Cardiac muscle cell (in vitro differentiated cells and primary cell): ENCODE data around the gene KMT2B. TPM values are rescaled to one million over a fixed set of nuclear protein-coding genes. Genes with fewer than 3 reads are reported as not detected.

Experiments used
- DNase-seq, 2 donors: peaks; one replicate each; pipeline versions ENCODE4 v3.0.0 to v3.0.0-alpha.2; 2010 to 2017; ENCODE audit warnings: low read depth in 1 of 2, low spot score in 1 of 2
- H3K27ac ChIP-seq: fragments of 200-600 bp; sonication (generic); 2 replicates; pipeline ENCODE4 v1.5.1; 2016
- H3K27me3 ChIP-seq: fragments of 200-600 bp; sonication (generic); 2 replicates; pipeline ENCODE4 v1.6.0; 2016; ENCODE audit warnings: control low read depth
- H3K36me3 ChIP-seq: fragments of 200-600 bp; sonication (generic); 2 replicates; pipeline ENCODE4 v1.5.1; 2016; ENCODE audit warnings: control low read depth
- H3K4me1 ChIP-seq: fragments of 200-600 bp; sonication (generic); 2 replicates; pipeline ENCODE4 v1.8.1; 2017; ENCODE audit warnings: low read depth, mild to moderate bottlenecking, mixed run types
- H3K4me3 ChIP-seq: fragments of 200-600 bp; sonication (generic); 2 replicates; pipeline ENCODE4 v1.5.1; 2016; ENCODE audit warnings: mild to moderate bottlenecking
- H3K9me3 ChIP-seq: fragments of 200-600 bp; sonication (generic); 2 replicates; pipeline ENCODE4 v1.5.1; 2017; ENCODE audit warnings: low read depth, mild to moderate bottlenecking, control low read depth
- polyA plus RNA-seq: library from polyadenylated mRNA; unstranded; fragments of >200 nt; fragmentation: Nextera tagmentation; extraction: Ambion mirVana; gene quantifications from 2 replicates; pipeline ENCODE4 v1.2.1, GENCODE V29; 2016
- total RNA-seq: library from RNA; depleted of rRNA; stranded (reverse); fragments of >200 nt; gene quantifications from 2 replicates; pipeline ENCODE4 v1.2.3, GENCODE V29; 2016
- TF ChIP-seq, protein P1 (sequence below): IDR thresholded peaks from 2 replicates; pipeline ENCODE4 v1.5.1; 2012; ENCODE audit warnings: low read depth, mild to moderate bottlenecking, low read length

The KMT2B gene
- total and polyA plus RNA-seq, 2 experiments from 2014 or later = 8.9 to 38.1 TPM

DNA sequence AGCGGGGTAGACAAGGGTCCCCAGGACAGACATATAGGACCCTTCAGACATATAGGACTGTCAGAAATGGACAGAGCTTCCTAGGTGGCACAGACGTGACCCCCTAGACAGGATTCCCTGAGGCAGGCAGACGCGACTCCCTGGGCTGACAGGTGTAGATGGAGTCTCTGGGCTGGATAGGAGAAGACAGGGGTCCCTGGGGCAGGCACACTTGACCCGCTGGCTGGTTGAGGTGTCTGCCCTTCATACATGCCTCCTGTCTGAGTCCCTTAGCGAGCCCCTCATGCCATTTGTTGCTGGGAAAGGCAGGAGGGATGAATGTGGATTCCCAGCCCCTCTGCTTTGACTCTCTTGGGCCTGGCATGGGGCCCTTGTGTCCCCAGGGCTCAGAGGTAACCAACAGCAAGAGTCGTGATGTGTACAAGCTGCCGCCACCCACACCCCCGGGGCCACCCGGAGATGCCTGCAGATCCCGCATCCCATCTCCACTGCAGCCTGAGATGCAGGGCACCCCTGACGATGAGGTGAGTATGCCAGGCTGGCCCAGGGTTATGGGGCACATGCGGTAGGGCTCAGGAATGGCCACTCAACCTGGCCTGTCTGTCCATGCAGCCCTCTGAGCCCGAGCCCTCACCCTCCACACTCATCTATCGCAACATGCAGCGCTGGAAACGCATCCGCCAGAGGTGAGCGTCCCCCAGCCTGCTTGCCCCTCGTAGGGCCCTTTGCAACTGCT, 36.0 kb downstream of the KMT2B start:
- no peak for DNase-seq
- TF ChIP-seq, protein P1, sequence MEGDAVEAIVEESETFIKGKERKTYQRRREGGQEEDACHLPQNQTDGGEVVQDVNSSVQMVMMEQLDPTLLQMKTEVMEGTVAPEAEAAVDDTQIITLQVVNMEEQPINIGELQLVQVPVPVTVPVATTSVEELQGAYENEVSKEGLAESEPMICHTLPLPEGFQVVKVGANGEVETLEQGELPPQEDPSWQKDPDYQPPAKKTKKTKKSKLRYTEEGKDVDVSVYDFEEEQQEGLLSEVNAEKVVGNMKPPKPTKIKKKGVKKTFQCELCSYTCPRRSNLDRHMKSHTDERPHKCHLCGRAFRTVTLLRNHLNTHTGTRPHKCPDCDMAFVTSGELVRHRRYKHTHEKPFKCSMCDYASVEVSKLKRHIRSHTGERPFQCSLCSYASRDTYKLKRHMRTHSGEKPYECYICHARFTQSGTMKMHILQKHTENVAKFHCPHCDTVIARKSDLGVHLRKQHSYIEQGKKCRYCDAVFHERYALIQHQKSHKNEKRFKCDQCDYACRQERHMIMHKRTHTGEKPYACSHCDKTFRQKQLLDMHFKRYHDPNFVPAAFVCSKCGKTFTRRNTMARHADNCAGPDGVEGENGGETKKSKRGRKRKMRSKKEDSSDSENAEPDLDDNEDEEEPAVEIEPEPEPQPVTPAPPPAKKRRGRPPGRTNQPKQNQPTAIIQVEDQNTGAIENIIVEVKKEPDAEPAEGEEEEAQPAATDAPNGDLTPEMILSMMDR = no peak
- peaks cover 16% of the 10 kb centered on the region for H3K4me1 ChIP-seq
- no peak overlapping the region for H3K27ac ChIP-seq
- H3K27me3 ChIP-seq = no peaks in the 10 kb centered on the region
- H3K36me3 ChIP-seq = no peaks in the 10 kb centered on the region
- H3K9me3 ChIP-seq = no peaks in the 10 kb centered on the region
- no peak overlapping the region for H3K4me3 ChIP-seq

DNA sequence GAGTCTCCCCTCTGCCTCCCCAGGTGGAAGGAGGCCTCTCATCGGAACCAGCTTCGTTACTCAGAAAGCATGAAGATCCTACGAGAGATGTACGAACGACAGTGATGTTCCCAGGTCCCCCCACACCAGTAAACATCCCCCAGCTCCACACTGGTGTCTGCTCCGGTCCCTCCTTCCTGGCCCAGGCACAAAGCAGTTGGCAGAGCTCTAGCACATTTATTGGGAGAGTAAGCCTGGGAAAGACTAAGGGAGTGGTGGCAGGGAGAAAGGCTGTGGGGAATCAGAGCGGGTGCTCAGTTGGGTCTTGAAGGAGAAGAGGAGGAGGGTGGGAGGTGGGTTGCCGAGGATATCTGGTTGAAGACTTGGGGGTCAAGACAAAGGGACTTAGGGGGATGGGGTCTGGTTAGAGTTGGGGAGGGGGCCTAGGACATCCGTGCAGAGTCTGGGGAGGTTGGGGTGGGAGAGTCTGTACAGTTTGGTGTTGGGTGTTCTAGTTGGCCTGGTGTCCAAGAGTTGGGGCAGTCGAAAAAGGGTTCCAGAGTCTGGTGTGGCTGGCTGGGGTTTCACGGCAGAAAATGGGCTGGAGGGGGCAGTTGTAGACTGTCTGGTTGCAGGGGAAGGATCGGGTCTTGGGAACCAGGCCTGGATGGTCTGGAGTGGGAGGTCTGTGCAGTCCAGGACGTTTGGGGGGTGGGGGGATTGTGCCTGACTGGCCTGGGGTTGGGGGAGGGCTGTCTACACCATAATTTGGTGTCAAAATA, 36.7 kb downstream of the KMT2B start:
- peaks cover 18% of the 10 kb centered on the region for H3K4me1 ChIP-seq
- H3K36me3 ChIP-seq = no peaks in the 10 kb centered on the region
- TF ChIP-seq, protein P1 = no peak
- no peaks in the 10 kb centered on the region for H3K27me3 ChIP-seq
- no peak for DNase-seq
- no peaks in the 10 kb centered on the region for H3K9me3 ChIP-seq
- no peak overlapping the region for H3K4me3 ChIP-seq
- H3K27ac ChIP-seq = no peak overlapping the region

DNA sequence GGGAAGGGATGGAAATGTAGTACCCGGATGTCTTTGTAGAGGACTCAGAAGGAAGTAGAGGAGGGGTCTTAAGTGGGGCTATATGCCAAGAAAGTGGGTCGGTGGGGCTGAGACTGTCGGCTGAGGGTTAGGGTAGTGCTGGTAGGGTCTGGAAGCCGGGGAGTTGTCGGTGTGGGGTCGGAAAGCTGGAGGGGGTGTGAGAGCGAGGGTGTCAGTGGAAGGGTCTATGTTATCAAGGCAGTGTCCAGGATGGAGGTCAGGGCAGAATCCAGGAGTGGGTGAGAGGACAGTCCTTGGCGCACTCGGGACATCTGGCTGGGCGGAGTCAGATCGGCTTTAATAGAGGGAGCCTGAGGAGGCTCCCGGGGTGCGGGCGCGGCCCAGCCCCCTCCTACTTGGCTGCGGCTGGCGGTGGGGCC, 37.3 kb downstream of the KMT2B start:
- no peak overlapping the region for H3K27ac ChIP-seq
- no peak for DNase-seq

DNA sequence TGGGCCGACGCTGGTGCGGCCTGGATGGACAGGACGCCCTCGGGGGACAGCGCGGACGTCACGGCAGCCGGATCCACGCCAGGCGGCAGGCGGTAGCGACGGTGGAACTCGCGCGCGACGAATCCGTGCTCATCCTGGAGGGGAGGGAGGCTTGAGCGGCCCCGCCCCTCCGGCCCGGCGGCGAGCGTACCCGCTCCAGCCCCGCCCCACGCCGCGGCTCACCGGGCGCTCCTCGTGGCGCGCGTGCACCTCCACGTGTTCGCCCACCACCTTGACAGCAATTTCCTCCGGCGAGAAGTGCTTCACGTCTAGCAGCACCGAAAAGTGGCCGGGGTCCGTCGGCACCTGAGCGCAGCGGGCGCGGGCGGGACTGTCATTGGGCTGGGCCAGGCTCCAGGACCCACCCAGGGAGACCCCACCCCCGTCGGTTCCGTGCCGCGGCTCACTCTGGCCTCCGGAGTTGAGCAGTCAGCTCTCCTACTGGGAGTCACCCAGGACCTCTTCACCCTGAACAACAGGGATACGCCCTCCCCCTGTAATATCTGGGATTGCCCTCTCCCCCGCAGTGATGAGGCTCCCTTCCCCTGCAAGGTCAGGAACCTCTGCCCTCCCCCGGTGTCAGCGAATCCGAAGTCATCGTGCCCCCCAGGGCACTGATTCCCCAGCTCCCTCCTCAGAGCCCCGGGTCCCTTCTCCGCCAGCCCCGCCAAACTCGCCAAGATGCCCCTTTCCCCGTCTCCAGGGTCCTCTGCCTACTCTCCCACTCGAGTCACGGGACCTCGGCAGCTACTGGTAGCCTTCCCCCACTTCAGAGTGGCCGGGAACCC, 38.0 kb downstream of the KMT2B start:
- H3K36me3 ChIP-seq = no peaks in the 10 kb centered on the region
- no peaks in the 10 kb centered on the region for H3K27me3 ChIP-seq
- TF ChIP-seq, protein P1 = no peak
- H3K4me1 ChIP-seq = peaks cover 18% of the 10 kb centered on the region
- peak in 1 of 2 donors; percentile 92 for DNase-seq
- H3K9me3 ChIP-seq = no peaks in the 10 kb centered on the region
- peak overlapping the region; percentile 86 for H3K27ac ChIP-seq
- H3K4me3 ChIP-seq = no peak overlapping the region

More for the DNA sequence above, 37.3 kb downstream of the KMT2B start:
- no peaks in the 10 kb centered on the region for H3K36me3 ChIP-seq
- H3K4me1 ChIP-seq = peaks cover 18% of the 10 kb centered on the region
- H3K27me3 ChIP-seq = no peaks in the 10 kb centered on the region
- no peaks in the 10 kb centered on the region for H3K9me3 ChIP-seq
- no peak overlapping the region for H3K4me3 ChIP-seq
- TF ChIP-seq, protein P1 = no peak
